NCI-H1930 (cell line): ENCODE measurements around the gene SLFN13.
"Not testable (repeated sequence)": the region's sequence is repeated elsewhere in the genome, so short reads cannot be mapped to it uniquely, and the experiment has no call there.

ENCODE experiments used
- DNase-seq, 2 experiments: peaks; one replicate each; lab custom pipeline; 2025; lab: John Stamatoyannopoulos, UW

SLFN13 gene

DNA sequence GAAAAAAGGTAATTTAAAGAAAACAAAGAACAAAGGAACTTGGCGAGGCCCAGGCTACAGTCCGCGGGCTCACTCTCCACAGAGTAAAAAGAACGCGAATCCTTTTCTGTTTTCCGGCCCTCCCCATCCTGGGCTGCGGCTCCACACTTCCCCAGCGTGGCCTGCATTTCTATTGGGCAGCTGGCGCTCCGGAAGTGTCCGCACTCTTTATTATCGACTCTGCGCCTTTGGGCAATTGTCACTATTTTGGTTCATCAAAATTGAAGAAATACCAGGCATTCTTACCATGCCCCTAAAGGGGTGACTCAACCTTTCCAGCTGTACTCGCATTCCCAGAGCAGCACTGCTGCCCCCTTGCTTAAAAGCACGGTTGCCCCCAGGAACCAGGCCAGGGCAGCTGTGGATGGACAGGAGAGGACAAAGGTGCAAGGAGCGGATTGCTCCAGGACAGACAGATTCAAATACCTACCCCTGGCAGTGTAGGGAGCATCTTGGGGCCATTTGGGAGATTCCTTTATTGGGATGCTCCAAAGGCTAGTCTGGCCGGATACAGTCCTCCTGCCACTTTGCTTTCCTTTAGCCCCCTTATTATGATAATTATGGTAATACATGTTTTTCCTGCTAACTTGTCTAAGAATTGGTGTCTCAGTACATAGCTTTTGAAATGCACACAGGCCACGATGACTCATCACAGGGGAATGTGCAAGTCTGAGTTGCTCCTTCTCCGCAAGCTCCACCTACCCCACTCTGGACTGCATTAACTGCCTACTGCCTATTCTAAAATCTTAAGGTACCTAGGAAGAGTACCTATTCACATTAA, 15.3 kb downstream of the SLFN13 start:
- no peak for DNase-seq

DNA sequence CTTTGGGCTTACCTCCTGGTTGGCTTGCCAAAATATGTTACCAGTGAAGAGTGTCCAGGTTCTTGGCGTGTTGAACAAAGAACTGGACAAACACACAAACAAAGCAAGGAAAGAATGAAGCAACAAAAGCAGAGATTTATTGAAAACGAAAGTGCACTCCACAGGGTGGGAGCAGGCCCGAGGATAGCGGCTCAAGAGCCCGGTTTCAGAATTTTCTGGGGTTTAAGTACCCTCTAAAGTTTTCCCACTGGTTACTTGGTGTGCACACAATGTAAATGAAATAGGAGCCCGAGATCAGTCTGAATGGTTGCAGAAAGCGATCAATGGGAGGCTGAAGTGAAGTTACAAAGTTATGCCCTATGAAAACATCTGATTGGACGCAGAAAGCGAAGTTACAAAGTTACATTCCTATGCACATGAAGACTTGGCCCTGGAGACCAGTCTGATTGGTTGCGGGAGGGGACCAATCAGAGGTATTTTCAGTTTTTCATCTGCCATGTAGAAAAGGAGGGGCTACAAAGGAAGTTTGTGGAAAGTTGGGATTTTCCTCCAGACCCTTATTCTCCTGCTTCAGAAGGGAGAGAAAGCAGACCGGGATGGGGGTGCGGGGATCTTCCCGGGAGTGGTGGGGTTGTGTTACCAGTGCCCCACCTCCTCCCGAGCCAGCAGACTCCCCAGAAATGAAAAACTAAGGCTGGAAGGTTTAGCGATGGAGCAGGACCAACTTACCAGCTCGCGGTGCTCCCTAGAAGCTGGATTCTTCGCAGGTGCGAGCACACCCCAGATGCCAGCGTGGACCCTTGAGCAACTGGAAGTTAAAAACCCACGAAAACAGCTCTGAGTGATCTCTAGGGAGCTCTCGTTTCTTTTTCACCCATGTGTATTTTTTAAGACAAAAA, 16.1 kb downstream of the SLFN13 start, which contains the start of gene SLFN12:
SLFN12 (minus strand) TSS at position 325 of the 899 bp plus-strand sequence. CDS start 9,472 bp downstream, outside the sequence.
- DNase-seq: no peak

- no peak for DNase-seq
Observed at GRCh38 chr17:35429702-35430101, 18.9 kb downstream of the SLFN13 start.

DNA sequence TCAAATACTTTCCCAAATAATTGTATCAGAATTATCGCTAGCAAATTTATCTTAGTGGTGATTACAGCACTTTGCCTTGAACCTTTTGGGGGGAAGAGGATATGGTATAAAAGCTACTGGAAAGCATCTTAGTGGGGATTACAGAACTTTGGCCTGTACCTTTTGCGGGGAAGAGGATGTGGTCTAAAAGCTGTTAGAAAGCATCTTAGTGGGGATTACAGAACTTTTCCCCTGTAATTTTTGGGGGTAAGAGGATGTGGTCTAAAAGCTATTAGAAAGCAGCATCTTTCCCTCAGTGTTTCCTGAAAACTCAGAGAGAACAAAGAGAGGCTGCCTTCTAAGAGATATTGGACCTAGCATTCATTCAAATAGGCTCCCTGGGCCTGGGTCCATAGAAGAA, 20.3 kb downstream of the SLFN13 start:
- DNase-seq: no peak

- no peak for DNase-seq
Observed at GRCh38 chr17:35423761-35424160, 24.8 kb downstream of the SLFN13 start.

DNA sequence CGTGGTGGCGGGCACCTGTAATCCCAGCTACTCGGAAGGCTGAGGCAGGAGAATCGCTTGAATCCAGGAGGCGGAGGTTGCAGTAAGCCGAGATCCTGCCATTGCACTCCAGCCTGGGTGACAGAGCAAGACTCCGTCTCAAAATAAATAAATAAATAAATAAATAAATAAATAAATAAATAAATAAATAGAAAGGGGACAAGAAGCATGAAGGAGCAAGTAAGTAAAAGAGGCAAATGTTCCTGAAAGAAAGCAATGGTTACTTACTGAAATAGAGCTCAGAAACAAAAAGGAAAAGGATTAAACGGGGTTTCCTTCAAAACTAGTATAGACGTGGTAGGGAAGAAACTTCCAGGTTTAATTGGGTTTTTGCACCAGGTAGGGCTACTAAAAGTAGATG, 27.5 kb downstream of the SLFN13 start:
- DNase-seq: not testable (repeated sequence)

GRCh38 chr17:35416659-35417058, 31.9 kb downstream of the SLFN13 start:
- no peak for DNase-seq

DNA sequence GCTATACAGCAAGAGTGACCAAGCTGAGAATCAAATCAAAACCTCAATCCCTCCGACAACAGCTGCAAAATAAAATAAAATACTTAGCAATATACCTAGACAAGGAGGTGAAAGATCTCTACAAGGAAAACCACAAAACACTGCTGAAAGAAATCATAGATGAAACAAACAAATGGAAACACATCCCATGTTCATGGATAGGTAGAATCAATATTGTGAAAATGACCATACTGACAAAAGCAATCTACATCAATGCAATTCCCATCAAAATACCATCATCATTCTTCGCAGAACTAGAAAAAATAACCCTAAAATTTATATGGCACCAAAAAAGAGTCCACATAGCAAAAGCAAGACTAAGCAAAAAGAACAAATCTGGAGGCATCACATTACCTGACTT, 33.9 kb downstream of the SLFN13 start:
- DNase-seq: not testable (repeated sequence)

- DNase-seq: no peak
Observed at GRCh38 chr17:35414247-35414646, 34.3 kb downstream of the SLFN13 start.

GRCh38 chr17:35407531-35407930, 41.0 kb downstream of the SLFN13 start:
- DNase-seq: no peak

GRCh38 chr17:35406568-35406967, 42.0 kb downstream of the SLFN13 start:
- no peak for DNase-seq

DNA sequence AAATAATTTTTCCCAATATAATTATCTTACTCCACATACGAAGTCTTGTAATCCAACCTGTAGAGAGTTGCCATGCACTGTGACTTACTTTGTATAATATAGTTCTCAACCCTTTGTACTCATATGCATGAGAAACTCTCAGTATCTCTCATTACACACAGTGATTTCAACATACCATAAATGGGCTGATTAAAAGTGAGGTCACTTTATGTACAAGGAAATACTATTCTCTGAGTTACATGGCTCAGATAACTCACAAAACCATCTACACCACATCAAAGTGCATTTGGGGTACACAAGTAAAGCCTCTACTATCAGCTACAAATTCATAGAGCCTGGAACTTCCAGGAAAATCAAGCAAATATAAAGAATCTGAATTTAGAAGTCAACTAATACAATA, 44.2 kb downstream of the SLFN13 start:
- no peak for DNase-seq

GRCh38 chr17:35393783-35394182, 54.8 kb downstream of the SLFN13 start:
- not testable (repeated sequence) for DNase-seq

DNA sequence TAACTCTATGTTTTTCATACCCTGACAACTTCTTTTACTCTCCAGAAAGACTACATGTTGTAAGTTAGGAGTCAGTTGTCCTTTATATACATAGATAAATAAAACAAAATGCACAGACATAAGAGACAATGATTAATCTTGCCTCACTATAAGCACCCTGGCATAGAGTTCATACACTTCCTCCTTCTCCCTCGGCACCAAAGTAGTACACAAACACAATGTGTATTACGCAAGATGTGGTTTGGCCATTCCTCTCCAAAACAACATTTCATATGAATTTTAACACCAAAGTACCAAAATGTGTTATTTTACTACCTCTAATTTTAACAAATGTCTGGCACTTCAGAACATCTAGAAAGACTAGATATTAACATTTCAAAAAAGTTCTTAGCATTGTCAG, 57.9 kb downstream of the SLFN13 start:
- no peak for DNase-seq

GRCh38 chr17:35390156-35390555, 58.4 kb downstream of the SLFN13 start:
- DNase-seq: no peak

DNA sequence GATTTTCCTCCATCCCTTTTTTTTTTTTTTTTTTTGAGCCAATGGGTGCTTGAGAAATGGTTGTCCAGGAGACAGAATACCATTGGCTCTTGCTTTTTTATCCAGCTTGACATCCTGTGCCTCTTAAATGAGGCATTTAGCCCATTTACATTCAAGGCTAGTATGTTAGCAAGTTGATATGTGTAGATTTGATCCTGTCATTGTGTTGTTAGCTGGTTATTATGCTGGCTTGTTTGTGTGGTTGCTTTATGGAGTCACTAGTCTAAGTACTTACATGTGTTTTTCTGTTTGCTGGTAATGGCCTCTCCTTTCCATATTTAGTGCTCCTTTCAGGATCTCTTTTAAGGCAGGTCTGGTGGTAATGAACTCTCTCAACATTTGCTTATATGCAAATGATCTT, 61.1 kb downstream of the SLFN13 start:
- DNase-seq: no peak
